HG02623 (cell line): ENCODE results near the gene ADGRG4.
"Not testable (repeated sequence)": the region's sequence is repeated elsewhere in the genome, so short reads cannot be mapped to it uniquely, and the experiment has no call there.

Experiments
- ATAC-seq: cut with Tn5 transposase; IDR thresholded peaks from one replicate; pipeline ENCODE4 v1.9.1; 2021; ENCODE audit warnings: moderate library complexity; ENCODE audit not compliant: unreplicated experiment

ADGRG4 gene, protein sequence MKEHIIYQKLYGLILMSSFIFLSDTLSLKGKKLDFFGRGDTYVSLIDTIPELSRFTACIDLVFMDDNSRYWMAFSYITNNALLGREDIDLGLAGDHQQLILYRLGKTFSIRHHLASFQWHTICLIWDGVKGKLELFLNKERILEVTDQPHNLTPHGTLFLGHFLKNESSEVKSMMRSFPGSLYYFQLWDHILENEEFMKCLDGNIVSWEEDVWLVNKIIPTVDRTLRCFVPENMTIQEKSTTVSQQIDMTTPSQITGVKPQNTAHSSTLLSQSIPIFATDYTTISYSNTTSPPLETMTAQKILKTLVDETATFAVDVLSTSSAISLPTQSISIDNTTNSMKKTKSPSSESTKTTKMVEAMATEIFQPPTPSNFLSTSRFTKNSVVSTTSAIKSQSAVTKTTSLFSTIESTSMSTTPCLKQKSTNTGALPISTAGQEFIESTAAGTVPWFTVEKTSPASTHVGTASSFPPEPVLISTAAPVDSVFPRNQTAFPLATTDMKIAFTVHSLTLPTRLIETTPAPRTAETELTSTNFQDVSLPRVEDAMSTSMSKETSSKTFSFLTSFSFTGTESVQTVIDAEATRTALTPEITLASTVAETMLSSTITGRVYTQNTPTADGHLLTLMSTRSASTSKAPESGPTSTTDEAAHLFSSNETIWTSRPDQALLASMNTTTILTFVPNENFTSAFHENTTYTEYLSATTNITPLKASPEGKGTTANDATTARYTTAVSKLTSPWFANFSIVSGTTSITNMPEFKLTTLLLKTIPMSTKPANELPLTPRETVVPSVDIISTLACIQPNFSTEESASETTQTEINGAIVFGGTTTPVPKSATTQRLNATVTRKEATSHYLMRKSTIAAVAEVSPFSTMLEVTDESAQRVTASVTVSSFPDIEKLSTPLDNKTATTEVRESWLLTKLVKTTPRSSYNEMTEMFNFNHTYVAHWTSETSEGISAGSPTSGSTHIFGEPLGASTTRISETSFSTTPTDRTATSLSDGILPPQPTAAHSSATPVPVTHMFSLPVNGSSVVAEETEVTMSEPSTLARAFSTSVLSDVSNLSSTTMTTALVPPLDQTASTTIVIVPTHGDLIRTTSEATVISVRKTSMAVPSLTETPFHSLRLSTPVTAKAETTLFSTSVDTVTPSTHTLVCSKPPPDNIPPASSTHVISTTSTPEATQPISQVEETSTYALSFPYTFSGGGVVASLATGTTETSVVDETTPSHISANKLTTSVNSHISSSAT (N-terminal part only)

DNA sequence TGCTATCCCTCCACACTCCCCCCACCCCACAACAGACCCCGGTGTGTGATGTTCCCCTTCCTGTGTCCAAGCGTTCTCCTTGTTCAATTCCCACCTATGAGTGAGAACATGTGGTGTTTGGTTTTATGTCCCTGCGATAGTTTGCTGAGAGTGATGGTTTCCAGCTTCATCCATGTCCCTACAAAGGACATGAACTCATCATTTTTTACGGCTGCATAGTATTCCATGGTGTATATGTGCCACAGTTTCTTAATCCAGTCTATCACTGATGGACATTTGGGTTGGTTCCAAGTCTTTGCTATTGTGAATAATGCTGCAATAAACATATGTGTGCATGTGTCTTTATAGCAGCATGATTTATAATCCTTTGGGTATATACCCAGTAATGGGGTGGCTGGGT is at the start of gene ADGRG4:
Gene ADGRG4, plus strand, starts transcription at position 243 of the 400 bp plus-strand sequence. CDS start 7,815 bp downstream, outside the sequence.
- ATAC-seq: not testable (repeated sequence)

DNA sequence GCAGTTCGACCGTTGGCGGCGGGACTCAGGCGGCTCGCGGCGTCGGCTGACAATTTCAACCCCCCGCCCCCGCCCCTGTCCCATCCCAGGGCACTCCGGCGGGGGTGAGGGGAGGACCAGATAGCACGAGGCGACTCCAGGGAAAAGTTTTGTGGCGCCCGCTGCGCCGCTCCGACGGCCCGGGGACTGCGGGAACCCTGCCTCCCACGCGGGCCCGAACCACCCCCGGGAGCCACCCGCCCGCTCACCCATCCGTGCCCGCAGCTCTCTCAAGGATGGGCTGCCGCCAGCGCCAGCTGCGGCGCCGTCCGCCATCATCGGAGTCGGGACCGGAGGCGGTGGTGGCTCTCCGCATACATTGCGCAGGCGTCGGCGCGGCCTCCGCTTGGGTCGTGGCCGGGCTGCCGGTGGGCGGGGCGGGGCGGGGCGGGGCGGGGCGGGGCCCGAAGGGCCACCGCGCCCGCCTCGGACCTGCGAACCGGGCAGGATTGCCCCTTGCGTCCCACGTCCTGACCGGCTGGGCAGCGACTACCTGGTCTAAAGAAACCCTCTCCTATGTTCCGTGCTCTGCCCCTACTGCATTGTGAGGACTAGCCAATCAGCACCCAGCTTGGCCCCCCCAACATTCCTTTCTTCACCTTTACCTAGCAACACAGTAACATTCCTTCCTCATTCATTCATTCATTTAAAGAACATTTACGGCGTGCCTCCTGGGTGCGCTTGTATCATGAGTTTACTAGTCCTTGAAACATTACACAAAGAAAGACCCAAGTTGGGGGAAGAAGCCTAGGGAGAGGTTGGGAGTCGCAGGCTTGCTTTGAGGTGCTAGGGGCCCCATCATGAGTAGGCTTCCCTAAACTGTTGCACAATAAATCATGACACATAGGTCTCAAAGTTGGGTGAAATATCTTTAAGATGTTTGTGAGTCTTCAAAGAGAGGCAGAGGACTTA is 49.4 kb upstream of the ADGRG4 start, which contains the start of gene MAP7D3:
Gene MAP7D3, minus strand, starts transcription at position 360 of the 951 bp plus-strand sequence. Its CDS starts 42 bp downstream, at position 318.
- ATAC-seq: peak; percentile 91

DNA sequence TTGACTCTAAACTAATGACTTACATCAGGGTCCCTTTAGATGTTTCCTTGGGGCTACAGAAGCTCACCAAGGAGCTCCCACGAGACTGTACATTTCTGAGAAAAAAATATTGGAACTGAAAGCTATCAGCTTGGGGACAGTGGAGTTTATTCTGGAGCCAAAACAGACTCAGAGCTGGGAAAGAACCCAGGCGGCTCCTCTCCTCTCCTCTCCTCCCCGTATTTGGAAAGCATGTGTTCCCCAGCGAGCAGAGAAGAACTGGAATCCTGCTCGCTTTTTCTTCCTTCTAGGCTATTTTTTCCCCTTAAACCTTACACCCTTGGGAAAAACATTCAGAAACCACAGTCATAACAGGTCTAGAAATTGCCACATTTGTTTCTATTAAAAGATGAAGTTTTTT is 45.2 kb upstream of the ADGRG4 start:
- no peak for ATAC-seq

DNA sequence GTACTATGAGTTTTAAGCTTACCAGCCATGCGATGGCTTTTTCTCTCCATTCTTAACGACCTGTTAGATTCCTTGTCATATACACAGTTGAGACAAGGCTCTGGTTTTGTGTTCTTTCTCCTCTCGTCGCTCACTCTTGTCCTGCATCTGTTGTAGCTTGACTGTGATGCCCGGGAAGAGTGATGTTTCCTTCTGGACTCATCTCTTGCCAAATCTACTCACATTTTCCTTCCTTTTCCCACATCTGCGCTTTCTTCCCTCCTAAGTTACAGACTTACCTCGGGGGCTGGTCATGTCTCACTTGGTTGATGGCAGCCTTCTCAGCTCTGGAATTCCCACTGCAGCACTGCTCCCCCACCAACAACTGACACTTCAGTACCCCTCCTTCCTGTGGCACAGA is 44.7 kb upstream of the ADGRG4 start:
- no peak for ATAC-seq

DNA sequence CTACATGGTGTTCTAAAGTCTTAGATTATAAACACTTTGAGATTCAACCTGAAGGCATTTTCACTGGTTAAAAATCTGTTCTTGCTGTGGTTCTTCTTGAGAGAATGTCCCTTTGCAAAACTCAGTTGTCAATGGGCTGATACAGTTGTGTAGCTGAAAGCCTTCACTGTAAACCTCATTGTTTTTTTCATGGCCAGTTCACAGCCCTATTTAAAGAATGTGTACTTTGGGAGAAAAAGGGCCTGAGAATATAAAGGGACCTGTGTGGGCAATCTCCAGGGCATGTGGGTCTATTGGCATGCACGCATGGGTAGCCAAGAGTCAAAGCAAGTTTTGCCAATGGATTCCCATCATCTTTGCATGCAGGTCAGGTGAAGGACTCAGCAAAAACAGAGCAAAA is 41.8 kb upstream of the ADGRG4 start:
- no peak for ATAC-seq

DNA sequence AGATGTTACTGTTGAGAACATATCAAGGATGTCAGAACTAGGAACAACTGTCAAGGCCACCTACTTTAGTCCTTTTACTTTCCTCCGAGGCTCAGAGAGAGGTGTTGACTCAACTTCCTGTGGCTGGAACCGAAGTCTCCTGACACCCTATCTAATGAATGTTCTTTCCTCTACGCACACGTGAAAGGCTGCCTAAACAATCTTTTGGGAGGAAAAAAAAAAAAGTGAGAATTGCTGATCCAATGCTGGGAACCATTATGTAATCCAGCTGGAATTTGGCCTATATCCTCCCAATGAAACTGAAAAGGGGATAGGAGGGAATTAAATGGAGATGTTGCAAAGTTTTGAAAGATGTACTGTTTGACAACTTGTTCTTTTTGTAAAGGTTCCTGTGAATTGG is 41.2 kb upstream of the ADGRG4 start:
- no peak for ATAC-seq

DNA sequence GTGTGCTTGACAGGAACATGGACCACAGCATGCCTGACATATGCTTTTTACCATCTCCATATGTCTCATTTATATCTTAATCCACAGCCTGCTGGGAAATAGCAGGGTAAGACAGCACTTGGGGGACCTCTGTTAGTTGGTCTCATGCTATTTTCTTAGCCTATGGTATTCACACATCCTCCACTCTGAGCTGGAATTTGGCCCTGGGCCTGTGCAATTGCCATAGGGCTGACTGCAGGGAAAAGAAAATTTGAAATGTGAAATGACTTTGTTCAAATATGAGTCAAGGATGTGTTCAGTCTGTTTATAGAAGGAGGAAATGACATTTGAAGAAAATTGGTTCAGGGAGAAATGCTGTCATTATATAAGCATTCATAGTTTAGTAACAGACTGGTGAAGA is 40.0 kb upstream of the ADGRG4 start:
- no peak for ATAC-seq

DNA sequence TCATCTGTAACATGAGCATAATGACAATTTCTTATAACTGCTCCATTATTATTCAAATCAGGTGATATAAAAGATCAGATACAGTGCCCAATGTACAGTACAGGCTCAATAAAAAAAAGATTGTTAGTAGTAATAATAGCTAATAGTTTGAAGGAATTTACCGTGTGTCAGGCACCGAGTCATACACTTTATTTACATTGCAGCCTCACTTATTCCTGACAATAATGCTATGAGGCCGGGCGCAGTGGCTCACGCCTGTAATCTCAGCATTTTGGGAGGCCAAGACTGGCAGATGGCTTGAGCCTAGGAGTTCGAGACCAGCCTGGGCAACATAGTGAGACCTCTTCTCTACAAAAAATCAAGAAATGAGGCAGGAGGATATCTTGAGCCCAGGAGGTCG is 39.4 kb upstream of the ADGRG4 start:
- no peak for ATAC-seq

DNA sequence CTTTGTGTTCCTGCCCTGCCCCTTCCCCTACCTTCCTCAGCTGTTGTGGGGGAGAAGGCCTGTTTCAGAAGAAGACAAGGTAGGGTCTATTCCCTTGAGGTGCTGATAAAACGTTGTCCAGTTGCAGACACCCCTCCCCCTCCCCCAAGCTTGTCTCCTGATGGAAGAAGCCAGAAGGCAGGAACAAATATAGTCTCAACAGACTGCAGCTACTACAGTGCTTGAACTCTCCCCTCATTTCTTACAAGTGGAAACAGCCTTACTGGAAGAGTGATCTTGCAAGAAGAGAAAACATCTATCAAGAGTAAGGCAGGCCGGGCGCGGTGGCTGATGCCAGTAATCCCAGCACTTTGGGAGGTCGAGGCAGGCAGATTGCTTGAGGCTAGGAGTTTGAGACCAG is 38.5 kb upstream of the ADGRG4 start:
- ATAC-seq: no peak

DNA sequence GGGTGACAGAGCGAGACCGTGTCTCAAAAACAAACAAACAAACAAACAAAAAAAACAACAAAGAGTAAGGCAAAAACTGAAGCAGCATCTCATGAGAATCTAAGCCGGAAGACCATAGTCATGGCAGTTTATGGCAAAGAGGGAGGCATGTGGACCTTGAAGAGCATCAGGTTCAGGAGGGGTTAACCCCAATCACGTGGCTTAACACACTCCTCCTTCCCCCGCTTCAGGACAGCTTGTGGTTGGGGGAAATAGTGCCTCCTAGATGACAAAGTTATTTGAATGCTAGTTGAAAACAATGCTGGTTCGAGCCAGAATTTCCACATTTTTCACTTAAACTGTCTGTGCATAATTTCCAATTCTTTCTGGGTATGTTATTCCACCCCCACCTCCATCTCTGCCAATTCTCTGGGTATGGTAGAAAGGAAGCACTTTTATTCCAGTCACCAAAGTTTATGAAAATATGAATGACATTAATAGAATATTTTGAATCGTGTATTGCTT is 37.9 kb upstream of the ADGRG4 start:
- no peak for ATAC-seq

DNA sequence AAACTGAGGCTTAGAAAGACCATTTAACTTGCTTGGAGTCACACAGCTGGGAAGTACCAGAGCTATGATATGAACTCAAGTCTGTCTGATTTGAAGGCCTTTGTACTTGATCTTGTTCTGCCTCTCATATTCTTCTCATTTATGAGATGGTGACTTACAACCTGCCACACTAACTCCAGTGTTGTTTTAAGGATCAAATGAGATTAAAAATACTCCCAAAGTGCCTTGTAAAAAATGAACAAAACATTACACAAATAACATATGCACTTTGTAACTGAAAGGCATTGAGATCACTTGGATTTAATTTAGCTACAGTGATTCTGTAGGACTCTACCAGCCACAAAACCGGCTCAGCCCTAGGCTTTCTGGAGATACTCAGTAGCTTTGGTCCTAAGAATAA is 33.9 kb upstream of the ADGRG4 start:
- ATAC-seq: no peak

DNA sequence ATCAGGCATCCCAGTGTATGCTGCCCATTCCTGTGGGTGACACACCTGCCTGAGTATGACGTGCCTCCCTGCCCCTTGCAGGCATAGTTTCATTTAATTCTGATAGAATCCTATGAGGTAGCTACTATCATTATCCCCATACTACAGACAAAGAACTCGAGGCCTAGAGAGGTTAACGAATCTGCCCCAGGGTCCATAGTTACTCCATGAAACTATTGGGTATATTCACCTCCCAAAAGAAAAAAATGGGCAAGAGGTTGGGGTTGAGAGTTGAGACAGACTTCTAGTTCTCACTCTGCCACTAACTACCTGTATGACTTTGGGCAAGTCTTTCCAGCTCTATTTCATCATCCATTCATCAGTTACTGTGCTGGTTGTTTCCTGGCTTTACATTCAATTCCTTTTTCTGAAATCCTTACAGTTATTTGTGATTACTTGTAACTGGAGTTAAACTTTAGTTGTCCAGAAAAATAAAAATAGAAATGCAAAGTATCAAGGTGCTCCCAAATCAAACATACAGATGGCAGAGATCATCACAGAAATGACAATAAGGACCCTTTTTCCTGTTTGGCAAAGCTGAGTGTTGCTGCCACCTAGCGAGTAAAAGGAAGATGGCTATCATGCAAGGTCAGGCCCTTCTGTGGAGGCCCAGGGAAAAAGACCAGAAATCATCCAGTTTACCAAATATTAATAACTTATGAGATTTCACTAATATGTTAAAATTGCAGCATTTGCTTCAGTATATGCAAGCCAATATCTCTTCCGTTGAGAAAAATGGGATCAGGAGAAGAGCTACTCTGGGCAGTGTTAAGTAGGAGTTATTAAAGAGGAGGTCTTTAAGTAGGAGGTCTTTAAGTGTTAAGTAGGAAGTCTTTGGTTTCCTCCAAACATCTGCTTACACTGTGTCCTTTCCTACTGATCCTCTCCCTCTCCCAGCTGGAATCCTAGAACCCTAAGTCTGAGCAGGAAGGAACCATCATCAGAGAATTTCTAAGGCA is 32.4 kb upstream of the ADGRG4 start:
- no peak for ATAC-seq

DNA sequence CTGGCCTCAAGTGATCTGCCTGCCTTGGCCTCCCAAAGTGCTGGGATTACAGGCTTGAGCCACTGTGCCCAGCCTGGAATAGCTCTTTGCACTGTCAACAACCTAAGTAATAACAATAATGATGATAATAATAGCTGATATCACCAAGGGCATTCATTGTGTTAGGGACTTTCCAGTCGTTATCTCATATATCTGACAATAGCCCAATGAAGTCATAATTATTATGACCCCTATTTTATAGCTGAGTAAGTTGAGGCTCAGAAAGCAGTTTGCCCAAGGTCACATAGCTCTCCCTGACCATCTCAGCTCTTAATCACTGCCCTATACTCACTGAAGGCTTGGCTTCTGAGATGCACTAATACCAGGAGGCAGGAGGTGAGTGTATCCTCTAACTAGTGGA is 30.8 kb upstream of the ADGRG4 start:
- no peak for ATAC-seq

DNA sequence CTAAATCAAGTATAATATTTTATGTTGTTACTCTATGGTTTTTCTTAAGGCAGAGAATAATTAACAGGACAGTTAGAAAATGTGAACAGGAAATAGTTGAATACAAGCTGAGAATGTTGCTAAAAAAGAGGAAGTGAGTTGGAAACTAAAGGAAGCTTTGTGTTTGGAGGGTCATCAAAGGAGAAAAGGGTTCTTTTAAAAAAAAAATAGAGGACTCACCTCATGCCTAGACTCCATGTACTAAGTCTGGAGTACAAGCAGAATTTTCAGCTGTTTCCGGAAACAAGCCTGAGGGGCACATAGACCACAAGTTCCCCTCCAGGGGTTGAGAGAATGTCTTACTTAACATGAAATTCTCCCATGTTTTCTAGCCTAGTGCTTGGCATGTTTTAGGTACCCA is 29.5 kb upstream of the ADGRG4 start:
- ATAC-seq: no peak

DNA sequence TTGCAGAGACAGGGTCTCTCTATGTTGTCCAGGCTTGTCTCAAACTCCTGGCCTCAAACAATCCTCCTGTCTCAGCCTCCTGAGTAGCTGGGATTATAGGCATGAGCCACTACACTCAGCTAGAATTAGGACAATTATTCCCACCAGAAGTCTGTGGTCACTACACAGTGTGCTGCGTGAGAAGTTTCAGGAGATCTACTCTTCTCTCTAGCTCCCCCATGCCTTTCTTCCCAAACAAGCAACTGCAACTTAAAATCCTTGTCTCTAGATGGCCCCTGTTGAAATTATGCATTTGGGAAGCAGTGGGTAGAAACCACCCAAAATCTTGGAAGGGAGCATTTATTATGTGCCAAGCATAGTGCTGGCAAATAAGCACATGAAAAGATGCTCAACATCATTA is 28.4 kb upstream of the ADGRG4 start:
- ATAC-seq: no peak

DNA sequence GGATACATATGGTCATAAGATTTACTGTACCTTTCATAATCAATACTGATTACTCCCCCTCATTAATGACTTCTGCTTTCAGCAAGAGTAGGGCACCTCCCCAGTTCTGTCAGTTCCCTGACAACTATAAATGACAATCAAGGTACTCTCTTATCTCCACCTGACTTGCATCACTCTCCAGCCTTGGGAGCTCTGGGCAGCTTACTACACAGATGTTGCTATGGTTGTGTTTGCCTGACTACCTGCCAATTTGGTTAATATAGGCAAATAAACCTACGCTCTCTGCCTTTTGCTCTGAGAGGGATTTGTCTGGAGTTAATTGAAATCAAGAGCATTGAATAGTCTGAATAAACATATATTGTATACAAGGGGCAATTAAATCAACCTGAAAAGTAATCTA is 26.8 kb upstream of the ADGRG4 start:
- no peak for ATAC-seq

DNA sequence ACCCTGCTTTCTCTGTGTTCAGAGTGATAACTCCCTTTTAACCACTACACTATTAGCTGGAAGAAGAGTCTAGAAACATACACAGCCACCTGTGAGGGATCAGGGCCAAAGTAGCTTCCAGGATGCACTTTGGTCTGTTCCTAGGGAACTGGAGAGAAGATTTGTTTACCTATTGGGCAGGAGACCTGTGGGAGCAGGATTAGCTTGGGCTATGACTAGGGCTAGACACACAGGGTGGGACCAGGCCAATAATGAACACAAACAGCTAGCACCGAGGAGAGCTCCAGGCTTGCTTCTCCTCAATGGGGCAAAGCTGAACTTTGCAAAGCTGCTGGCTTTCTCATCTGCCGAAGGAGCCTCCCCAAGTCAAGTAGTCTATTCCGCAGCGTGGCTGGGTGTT is 25.2 kb upstream of the ADGRG4 start:
- ATAC-seq: no peak

DNA sequence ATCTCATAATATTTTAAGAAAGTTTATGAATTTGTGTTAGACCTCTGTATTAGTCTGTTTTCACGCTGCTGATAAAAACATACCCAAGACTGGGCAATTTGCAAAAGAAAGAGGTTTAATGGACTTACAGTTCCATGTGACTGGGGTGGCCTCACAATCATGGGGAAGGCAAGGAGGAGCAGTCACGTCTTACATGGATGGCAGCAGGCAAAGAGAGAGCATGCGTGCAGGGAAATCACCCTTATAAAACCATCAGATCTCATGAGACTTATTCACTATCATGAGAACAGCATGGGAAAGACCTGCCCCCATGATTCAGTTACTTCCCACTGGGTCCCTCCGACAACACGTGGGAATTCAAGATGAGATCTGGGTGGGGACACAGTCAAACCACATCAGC is 14.4 kb upstream of the ADGRG4 start:
- not testable (repeated sequence) for ATAC-seq

DNA sequence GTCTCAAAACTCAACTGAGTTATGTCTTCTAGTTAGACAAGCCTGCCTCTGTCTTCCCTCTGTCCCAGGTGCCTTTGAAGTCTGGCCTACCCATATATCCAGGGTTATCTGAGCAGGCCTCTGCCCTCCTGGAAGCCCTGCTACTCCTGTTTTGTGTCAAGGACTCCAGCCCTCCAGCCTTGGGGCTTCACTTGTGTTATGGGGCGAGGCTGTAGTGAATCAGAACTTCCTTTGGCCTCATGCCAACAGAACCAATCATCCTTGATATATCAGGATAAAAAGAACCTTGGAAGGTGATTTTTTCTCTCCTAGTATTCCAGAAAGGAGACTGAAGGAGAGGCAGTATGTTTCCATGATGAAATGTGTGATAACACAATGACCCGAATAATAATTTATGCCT is 8.9 kb upstream of the ADGRG4 start:
- ATAC-seq: no peak
